Measurements from ENCODE around the gene SCN1A.
"Not testable (repeated sequence)": the region's sequence is repeated elsewhere in the genome, so short reads cannot be mapped to it uniquely, and the experiment has no call there.

SCN1A gene

DNA sequence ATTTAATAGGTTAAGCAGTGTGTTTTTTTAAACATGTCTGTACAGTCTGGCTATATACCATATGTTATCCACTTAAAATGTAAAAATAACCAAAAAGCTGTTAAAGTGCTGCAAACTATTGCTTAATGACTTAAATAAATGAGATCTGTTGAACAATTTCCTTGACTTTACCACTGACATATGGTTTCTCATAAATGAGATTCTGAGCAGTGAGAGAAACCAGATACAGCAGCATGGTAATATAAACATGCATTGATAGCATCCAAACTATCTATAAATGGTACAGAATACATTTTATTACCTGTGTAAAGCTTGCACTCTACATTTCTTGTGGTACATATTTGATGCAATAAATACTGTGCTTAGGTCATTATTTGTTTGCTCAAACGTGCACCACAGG lies 138.0 kb downstream of the SCN1A start:
- in situ Hi-C loops (cut with HindIII; ENCODE audit: low pct_unique_long_range_greater_than_20kb, low sequenced_read_pairs), result no loop called here
- TF ChIP-seq JUND (IDR thresholded peaks at IDR 0.05; ENCODE audit: low read depth), result no peak
- DNase-seq (ENCODE audit: low read depth in 1 of 2, low spot score in 1 of 2), result no peak

DNA sequence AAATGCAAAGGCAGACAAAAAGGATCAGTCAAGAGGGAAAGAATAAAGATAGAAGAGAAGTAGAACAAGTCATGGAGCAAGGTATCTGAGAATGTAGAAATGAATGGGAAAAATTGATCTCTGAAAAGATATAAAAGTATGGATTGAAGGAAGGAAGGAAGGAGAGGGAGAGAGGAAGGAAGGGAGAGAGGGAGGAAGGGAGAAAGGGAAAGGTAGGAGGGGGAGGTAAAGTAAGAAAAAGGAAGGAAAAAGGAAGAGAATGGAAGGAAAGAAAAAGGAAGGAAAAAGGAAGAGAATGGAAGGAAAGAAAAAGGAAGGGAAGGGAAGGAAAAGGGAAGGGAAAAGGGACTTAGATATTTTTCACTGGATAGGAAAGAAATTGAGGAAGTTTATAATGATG lies 142.7 kb downstream of the SCN1A start:
- TF ChIP-seq JUND (IDR thresholded peaks at IDR 0.05; ENCODE audit: low read depth), result no peak
- no peak for DNase-seq (ENCODE audit: low read depth in 1 of 2, low spot score in 1 of 2)
- in situ Hi-C loops (cut with HindIII; ENCODE audit: low pct_unique_long_range_greater_than_20kb, low sequenced_read_pairs), result no loop called here

DNA sequence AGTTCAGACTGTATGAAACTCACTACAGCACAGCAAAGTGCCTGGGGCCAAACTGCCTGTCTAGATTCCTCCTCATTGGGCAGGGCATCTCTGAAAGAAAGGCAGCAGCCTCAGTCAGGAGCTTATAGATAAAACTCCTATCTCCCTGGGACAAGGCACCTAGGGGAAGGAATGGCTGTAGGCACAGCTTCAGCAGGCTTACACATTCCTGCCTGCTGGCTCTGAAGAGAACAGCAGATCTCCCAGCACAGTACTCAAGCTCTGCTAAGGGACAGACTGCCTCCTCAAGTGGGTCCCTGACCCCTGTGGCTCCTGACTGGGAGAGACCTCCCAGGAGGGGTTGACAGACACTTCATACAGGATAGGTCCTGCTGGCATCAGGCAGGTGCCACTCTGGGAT lies 155.7 kb downstream of the SCN1A start:
- DNase-seq (ENCODE audit: low read depth in 1 of 2, low spot score in 1 of 2); in situ Hi-C loops (cut with HindIII; ENCODE audit: low pct_unique_long_range_greater_than_20kb, low sequenced_read_pairs): not testable (repeated sequence)

DNA sequence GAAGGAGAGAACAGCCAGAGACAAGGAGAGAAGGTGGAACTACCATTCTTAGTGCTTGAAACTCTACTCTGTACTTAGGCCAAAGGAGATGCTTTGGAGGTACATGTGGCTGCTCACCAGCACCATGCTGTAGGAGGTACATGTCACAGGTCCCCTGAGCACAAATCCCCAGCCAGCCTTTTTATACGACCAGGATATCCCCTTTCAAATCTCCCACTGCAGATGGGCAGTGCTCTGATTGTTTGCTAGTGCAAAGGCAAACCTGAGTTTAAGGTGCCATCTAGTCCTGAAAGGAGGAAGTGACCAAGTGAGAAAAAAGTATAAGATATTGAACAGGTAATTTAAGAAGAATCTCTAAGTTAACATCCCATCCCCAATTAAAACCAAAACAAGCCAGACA lies 157.2 kb downstream of the SCN1A start:
- TF ChIP-seq JUND (IDR thresholded peaks at IDR 0.05; ENCODE audit: low read depth), result no peak
- DNase-seq (ENCODE audit: low read depth in 1 of 2, low spot score in 1 of 2), result peak in 1 of 2 experiments; percentile 9
- in situ Hi-C loops (cut with HindIII; ENCODE audit: low pct_unique_long_range_greater_than_20kb, low sequenced_read_pairs), result no loop called here

DNA sequence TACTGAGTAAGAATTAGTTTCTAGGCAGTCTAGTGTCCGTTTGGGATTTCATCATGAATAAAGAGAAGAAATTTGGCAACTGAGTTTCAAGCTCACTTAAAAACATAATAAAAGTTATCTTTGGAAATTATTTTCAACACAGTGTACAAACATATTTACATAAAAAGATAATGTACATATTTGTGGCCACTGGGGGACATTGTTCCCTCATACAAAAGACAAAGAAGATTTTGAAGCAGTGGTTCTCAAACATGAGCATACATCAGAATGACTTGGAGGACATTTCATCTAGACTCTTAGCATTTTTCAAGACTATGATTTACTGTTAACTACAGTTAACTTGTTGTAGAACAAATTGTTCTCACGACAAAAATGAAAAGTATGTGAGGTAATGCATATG lies 158.6 kb downstream of the SCN1A start:
- DNase-seq (ENCODE audit: low read depth in 1 of 2, low spot score in 1 of 2), result no peak
- in situ Hi-C loops (cut with HindIII; ENCODE audit: low pct_unique_long_range_greater_than_20kb, low sequenced_read_pairs), result no loop called here
- TF ChIP-seq JUND (IDR thresholded peaks at IDR 0.05; ENCODE audit: low read depth), result no peak

DNA sequence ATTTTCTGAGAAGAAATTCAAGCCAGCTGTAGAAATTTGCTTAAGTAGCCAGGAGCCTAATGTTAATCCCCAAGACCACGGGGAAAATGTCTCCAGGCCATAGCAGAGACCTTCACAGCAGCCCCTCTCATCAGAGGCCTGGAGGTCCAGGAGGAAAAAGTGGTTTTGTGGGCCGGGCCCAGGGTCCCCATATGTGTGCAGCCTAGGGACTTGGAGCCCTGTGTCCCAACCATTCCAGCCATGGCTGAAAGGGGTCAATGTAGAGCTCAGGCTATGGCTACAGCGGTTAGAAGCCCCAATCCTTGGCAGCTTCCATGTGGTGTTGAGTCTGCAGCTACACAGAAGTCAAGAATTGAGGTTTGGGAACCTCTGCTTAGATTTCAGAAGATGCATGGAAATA lies 160.1 kb downstream of the SCN1A start:
- TF ChIP-seq JUND (IDR thresholded peaks at IDR 0.05; ENCODE audit: low read depth), result no peak
- DNase-seq (ENCODE audit: low read depth in 1 of 2, low spot score in 1 of 2), result no peak
- in situ Hi-C loops (cut with HindIII; ENCODE audit: low pct_unique_long_range_greater_than_20kb, low sequenced_read_pairs), result no loop called here

DNA sequence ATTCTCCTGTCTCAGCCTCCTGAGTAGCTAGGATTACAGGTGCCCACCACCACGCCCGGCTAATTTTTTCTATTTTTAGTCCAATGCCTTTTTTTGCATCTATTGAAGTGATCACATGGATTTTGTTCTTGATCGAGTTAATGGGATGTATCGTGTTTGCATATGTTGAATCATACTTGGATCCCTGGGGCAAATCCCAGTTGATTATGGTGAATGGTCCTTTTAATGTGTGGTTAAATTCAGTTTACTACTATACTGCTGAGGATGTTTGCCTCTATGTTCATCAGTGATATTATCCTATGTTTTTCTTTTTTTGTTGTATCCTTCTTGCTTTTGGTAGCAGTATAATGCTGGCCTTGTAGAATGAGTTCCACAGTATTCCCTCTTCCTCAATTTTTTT lies 166.0 kb downstream of the SCN1A start:
- no peak for TF ChIP-seq JUND (IDR thresholded peaks at IDR 0.05; ENCODE audit: low read depth)
- DNase-seq (ENCODE audit: low read depth in 1 of 2, low spot score in 1 of 2), result no peak
- in situ Hi-C loops (cut with HindIII; ENCODE audit: low pct_unique_long_range_greater_than_20kb, low sequenced_read_pairs), result no loop called here

DNA sequence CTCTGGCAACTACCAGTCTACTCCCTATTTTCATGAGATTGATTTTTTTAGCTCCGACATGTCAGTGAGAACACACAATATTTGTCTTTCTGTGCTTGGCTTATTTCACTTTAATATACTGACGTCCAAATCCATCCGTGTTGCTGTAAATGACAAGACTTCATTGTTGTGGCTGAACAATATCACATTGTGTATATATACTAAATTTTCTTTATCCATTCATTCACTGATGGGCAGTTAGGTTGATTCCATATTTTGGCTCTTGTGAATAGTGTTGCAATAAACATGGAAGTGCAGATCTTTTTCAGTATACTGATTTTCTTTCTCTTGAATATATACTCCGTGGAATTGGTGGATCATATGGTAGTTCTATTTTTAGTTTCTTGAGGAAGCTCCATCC lies 168.4 kb downstream of the SCN1A start:
- no peak for TF ChIP-seq JUND (IDR thresholded peaks at IDR 0.05; ENCODE audit: low read depth)
- no peak for DNase-seq (ENCODE audit: low read depth in 1 of 2, low spot score in 1 of 2)
- in situ Hi-C loops (cut with HindIII; ENCODE audit: low pct_unique_long_range_greater_than_20kb, low sequenced_read_pairs), result no loop called here

DNA sequence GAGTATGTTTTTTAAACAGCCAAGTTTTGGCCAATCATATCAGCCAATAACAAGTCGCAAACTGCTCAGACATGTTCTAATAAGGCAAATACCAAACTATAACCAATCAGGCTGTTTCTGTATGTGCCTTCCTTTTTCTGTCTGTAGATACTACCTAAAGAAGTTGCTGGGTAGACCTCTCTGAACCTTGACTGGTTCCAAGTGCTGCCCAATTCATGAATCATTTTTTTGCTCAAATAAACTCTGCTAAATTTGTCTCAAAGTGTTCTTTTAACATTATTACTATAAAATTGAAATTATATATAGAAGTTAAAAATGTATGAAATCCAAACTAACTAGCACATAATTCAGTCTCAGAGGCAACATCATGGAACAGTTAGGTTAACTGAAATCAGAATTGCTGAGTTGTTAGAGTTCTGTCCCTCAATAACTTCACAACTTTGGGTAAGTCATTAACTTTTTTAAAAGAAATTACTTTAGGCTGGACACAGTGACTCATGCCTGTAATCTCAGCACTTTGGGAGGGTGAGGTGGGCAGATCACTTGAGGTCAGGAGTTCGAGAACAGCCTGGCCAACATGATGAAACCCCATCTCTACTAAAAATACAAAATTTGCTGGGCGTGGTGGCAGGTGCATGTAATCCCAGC lies 169.4 kb downstream of the SCN1A start:
- in situ Hi-C loops (cut with HindIII; ENCODE audit: low pct_unique_long_range_greater_than_20kb, low sequenced_read_pairs), result no loop called here
- DNase-seq (ENCODE audit: low read depth in 1 of 2, low spot score in 1 of 2), result no peak
- no peak for TF ChIP-seq JUND (IDR thresholded peaks at IDR 0.05; ENCODE audit: low read depth)

DNA sequence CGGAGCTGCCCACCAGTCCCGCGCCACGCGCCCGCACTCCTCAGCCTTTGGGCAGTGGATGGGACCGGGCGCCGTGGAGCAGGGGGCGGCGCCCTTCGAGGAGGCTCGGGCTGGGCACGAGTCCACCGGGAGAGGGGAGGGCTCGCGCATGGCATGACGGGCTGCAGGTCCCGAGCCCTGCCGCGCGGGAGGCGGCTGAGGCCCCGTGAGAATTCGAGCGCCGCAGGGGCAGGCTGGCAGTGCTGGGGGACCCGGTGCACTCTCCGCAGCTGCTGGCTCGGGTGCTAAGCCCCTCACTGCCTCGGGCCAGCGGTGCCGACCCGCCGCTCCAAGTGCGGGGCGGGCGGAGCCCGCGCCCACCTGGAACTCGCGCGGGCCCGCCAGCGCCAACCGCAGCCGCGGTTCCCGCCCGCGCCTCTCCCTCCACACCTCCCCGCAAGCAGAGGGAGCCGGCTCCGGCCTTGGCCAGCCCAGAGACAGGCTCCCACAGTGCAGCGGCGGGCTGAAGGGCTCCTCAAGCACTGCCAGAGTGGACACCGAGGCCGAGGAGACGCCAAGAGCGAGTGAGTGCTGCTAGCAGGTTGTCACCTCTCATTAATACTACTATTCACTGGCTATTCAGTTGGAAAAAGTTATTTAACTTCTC lies 170.7 kb downstream of the SCN1A start:
- in situ Hi-C loops (cut with HindIII; ENCODE audit: low pct_unique_long_range_greater_than_20kb, low sequenced_read_pairs), result no loop called here
- TF ChIP-seq JUND (IDR thresholded peaks at IDR 0.05; ENCODE audit: low read depth), result no peak
- DNase-seq (ENCODE audit: low read depth in 1 of 2, low spot score in 1 of 2), result no peak

DNA sequence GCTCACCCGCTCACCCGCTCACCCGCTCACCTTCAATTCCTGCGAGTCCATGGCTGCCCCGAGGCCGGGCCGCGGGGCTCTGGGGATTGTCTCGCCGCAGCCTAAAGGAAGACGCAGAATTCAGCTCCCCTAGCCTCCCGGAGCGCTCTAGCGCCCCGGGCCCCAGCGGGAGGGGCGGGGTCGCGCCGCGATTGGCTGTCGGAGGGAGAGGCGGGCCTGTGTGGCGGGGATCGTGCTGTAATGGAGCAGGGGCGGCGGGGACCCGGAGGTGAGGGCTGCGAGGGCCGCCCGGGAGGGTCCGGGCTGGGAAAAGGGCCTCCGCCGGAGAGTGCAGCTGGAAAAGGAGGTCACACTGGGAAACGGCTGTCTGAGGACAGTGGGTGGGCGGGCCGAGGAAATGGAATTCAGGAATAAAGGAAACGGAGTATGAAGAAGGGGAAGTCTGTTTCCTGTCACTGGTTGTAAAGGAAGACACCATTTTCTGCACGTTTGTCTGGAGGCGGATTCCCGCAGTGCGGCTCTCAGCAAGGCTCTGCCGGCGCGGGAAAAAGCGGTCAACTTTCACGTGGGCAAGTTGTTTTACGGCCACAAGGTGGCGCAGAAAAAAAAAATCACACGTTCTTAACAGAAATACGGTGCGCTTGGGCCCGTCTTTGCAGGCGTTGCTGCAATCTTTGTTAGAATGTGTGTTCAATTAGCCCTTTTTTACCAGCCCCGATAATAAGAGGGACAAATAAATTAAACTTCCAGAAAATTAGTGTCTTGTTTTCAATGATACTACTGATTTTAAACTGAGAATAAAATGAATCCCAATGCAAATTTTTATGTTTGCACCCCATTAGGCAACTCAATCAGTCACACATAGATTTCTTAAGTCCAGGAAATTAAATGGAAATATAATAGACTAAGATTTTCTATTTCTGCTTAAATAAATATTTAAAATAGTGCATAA lies 173.9 kb downstream of the SCN1A start, which contains the start of gene TTC21B:
TSS of gene TTC21B (minus strand) at position 122 of the 952 bp plus-strand sequence. CDS start at position 51, 71 bp downstream.
- DNase-seq (ENCODE audit: low read depth in 1 of 2, low spot score in 1 of 2), result peak; percentile 80 to 90
- in situ Hi-C loops (cut with HindIII; ENCODE audit: low pct_unique_long_range_greater_than_20kb, low sequenced_read_pairs), result no loop called here
- TF ChIP-seq JUND (IDR thresholded peaks at IDR 0.05; ENCODE audit: low read depth), result no peak

DNA sequence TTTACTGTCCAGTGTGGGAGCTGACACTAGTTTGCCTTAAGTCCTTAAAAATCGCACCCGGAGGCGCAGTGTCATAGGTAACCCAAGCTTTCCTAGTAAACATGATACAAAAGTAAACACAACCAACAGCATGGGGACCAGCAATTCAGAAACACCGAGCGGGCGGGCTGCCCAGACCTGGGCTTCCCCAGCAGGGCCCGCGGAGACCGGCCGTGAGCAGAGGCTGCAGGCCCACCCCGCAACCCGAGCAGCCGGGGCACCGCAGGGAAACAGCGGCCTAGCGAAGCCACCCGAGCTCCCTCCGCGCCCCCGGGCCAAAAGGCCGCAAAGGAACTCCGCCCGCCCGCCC lies 174.5 kb downstream of the SCN1A start:
- in situ Hi-C loops (cut with HindIII; ENCODE audit: low pct_unique_long_range_greater_than_20kb, low sequenced_read_pairs), result no loop called here
- DNase-seq (ENCODE audit: low read depth in 1 of 2, low spot score in 1 of 2), result peak; percentile 46 to 70
- no peak for TF ChIP-seq JUND (IDR thresholded peaks at IDR 0.05; ENCODE audit: low read depth)

DNA sequence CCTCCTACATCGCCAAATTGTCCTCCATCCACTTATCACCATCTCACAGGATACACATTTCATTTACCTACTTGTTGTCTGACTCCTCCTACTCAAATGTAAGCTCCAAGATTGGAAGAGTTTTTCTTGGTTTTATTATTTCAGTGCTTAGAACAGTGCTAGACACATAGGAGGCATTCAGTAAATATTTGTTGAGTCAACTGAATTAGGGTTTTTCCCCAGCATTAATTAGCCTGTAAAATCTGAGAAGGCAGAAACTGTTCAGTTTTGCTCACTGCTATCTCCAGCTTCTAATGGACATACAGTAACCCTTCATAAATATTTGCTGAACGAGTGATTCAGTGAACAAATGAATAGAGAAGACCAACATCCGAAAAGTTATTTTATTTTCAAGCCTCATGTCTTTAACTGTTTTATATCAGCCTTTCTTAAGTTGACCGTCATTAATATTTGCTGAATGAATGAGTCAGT lies 175.0 kb downstream of the SCN1A start:
- DNase-seq (ENCODE audit: low read depth in 1 of 2, low spot score in 1 of 2), result peak in 1 of 2 experiments; percentile 5
- in situ Hi-C loops (cut with HindIII; ENCODE audit: low pct_unique_long_range_greater_than_20kb, low sequenced_read_pairs), result no loop called here
- TF ChIP-seq JUND (IDR thresholded peaks at IDR 0.05; ENCODE audit: low read depth), result no peak
